HG03439 (cell line): ENCODE results near the gene RASAL1.

Source experiments
- ATAC-seq: cut with Tn5 transposase; IDR thresholded peaks from one replicate; pipeline ENCODE4 v1.9.1; 2021; ENCODE audit warnings: mild to moderate bottlenecking, moderate library complexity; ENCODE audit not compliant: unreplicated experiment

RASAL1 gene, protein sequence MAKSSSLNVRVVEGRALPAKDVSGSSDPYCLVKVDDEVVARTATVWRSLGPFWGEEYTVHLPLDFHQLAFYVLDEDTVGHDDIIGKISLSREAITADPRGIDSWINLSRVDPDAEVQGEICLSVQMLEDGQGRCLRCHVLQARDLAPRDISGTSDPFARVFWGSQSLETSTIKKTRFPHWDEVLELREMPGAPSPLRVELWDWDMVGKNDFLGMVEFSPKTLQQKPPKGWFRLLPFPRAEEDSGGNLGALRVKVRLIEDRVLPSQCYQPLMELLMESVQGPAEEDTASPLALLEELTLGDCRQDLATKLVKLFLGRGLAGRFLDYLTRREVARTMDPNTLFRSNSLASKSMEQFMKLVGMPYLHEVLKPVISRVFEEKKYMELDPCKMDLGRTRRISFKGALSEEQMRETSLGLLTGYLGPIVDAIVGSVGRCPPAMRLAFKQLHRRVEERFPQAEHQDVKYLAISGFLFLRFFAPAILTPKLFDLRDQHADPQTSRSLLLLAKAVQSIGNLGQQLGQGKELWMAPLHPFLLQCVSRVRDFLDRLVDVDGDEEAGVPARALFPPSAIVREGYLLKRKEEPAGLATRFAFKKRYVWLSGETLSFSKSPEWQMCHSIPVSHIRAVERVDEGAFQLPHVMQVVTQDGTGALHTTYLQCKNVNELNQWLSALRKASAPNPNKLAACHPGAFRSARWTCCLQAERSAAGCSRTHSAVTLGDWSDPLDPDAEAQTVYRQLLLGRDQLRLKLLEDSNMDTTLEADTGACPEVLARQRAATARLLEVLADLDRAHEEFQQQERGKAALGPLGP

GRCh38 chr12:113135178-113136127 is at the start of gene RASAL1:
Gene RASAL1, minus strand, starts transcription at chr12:113135761. Its CDS starts 299 bp downstream, at chr12:113135462.
- ATAC-seq = peak; percentile 58

GRCh38 chr12:113184900-113185179 is 49.3 kb upstream of the RASAL1 start:
- ATAC-seq = peak; percentile 78

GRCh38 chr12:113184098-113184899 is 48.7 kb upstream of the RASAL1 start:
- peak; percentile 43 for ATAC-seq

DNA sequence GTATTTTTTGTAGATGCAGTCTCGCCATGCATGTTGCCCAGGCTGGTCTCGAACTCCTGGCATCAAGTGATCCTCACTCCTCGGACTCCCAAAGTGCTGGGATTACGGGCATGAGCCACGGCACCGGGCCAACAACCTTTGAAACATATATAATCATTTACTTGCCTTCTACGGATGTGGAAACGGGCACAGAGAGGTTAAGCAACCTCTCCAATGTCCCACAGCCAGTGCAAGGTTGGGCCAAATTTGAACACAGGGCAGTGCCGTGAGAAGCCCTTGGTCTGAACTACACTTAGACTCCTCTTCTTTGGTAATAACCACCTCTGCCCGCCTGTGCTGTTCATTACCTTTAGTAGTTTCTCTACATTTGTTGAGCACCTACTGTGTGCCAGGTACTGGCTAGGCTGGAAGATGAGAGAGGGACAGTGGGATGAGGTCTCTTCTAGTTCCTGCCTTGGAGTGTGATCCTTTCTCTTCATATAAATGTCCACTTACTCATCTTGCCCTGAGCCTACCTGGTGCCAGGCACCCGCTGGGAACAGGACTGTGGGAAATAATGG is 47.5 kb upstream of the RASAL1 start:
- ATAC-seq = no peak

DNA sequence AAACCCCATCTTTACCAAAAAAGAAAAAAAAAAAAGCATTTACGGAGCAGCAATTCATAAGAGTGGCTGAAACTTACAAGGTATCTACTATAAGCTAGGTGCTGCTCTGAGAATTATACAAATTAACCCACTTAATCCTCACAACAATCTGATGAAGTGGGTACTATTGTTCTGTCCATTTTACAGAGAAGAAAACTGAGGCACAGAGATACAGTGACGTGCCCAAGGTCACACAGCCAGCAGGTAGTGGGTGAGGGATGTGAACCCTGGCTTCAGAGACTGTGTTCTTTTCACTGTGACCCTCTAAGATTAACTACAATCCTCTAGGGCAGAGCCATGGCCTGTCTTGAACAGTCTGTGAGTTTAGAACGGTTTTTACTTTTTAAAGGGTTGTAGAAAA is 46.4 kb upstream of the RASAL1 start:
- ATAC-seq = no peak

DNA sequence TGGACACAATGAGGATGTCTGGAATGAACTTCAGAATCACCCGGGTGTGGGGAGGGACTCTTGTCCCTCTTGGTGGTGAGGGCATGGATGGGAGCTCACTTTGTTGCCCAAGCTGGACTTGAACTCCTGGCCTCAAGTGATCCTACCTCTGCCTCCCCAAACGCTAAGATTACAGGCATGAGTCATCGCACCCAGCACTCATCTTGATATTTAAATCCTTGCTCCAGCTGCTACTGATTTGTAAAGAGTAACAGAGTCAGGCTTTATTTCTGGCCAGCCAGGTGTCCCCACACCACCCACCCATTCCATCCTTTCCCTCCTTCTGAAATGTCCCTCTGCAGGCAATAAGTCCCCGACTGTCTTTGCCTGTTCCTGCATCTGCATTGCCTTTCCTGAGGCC is 44.8 kb upstream of the RASAL1 start:
- ATAC-seq = no peak

DNA sequence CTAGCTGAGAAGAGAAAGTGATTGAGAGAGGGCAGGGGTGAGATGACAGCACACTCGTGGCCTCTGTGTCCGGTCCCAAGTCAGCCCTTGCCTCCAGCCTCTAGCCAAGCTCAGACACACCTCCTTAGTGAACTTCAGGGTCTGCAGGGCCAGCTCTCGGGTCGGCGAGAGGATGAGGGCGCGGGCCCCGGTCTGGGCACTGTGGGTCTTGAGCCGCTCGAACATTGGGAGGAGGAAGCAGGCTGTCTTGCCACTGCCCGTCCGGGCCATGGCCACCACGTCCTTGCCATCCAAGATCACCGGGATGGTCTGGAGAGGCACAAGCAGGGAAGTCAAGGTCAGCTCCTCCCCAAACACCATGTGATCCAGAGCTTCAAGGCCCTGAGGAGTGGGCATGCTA is 43.5 kb upstream of the RASAL1 start:
- no peak for ATAC-seq

GRCh38 chr12:113174461-113175384 is 39.2 kb upstream of the RASAL1 start:
- ATAC-seq = peak; percentile 55

DNA sequence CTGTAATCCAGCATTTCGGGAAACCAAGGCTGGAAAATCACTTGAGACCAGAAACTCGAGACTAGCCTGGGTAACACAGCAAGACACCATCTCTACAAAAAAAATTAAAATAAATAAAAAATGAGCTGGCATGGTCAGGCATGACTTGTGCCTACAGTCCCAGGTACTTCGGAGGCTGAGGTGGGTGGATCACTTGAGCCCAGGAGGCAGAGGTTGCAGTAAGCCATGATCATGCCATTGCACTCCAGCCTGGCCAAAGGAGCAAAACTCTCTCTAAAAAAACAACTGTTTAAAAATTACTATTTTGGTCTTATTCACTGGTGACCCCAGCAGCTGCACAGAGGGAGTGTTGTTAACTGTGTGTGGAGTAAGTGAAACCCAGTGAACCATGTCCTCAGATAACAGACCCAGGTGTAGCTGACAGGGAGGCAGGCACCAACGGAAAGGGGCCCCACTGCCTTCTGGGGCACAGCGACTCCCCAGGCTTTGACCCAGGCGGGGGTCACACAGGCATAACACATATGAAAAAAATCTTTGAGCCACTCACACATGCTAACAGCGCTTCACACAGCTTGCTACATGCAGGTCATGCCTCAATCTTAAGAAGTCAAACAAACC is 37.6 kb upstream of the RASAL1 start:
- peak; percentile 41 for ATAC-seq

- no peak for ATAC-seq
Observed at GRCh38 chr12:113172185-113172584, 36.6 kb upstream of the RASAL1 start.

DNA sequence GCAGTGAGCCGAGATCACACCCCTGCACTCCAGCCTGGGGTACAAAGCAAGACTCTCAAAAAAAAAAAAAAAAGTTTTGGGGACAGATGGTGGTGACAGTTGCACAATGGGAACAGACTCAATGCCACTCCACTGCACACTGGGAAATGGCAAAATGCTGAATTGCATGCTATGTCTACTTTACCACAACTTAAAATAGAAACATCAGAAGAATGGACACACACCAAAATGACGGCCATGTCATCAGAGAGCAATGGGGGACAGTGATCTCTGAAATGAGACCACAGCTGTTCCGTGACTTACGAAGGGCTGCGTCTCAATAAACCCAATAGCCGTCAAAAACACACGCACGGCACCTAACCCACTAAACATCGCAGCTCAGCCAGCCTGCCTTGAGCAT is 36.0 kb upstream of the RASAL1 start:
- ATAC-seq = no peak

- ATAC-seq = no peak
Observed at GRCh38 chr12:113170926-113171325, 35.4 kb upstream of the RASAL1 start.

GRCh38 chr12:113170457-113170856 is 34.9 kb upstream of the RASAL1 start:
- ATAC-seq = no peak

GRCh38 chr12:113169697-113170096 is 34.1 kb upstream of the RASAL1 start:
- ATAC-seq = no peak

- no peak for ATAC-seq
Observed at GRCh38 chr12:113167868-113168267, 32.3 kb upstream of the RASAL1 start.

DNA sequence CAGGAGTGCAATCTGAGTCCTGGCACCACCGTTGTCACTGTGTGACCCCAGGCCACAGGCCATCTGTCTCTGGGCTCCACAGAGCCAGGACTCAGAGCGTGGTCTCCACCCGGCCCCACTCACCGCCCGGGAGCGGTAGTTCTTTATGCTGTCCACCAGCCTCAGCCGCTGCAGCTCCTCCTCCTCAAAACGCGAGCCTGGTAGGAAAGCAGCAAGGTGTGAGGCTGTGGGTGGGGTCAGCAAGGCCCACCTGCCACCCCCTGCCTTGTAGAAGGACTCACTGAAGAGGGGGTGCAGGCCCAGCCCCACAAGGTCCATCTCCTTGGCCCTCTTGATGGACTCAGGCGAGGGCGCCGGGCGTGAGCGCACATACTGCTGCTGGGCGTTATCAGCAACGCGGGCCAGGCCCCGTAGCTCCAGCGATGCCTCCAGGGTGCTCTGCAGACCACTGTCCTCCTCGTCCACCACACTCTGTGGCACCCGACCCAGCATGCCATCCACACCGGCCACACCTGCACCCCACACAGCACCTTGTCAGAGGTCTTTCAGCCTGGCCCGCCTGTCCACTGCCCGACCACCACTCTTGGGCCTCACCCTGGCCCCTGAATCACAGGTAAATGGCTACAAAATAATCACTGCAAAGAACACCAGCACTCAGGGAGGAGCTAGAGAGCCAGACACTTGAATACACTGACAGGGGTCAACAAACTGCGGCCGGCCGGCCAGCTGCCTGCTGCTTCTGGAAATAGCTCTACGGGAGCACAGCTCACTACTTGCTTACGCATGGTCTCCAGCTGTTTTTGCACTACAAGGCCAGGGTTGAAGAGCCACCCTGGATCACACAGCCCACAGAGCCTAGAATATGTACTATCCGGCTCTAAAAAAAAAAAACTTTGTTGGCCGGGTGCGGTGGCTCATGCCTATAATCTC is 30.2 kb upstream of the RASAL1 start:
- ATAC-seq = no peak

DNA sequence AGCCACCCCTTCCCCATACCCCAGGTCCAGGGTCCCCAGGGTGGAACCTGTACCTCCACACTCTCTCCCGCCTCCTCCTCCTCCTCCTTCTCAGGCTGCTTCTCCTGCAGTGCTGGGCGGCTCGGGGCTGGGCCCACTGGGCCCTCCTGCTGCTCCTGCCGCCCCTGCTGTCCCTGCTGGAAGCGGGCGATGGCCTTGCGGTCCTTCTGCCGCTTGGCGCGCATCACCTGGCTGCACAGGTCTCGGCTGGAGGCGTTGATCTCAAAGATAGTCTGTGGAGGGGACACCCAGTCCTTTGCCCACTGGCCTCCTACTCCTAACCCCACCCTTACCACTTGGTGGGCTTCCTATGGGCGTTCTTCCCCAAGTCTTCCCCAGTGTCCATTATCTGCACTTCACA is 28.5 kb upstream of the RASAL1 start:
- no peak for ATAC-seq

GRCh38 chr12:113163030-113163360 is 27.4 kb upstream of the RASAL1 start:
- no peak for ATAC-seq
